Neural progenitor cell (in vitro differentiated cells): ENCODE results near the gene TRIM10.

Experiments
- CTCF ChIP-seq: fragments of 200-600 bp; sonication (generic); IDR thresholded peaks from 2 replicates; pipeline ENCODE4 v1.5.1; 2017; ENCODE audit warnings: antibody characterized with exemption, mild to moderate bottlenecking
- EZH2phosphoT487 ChIP-seq: fragments of 200-600 bp; sonication (generic); IDR thresholded peaks from 2 replicates; pipeline ENCODE4 v1.6.1; 2017; ENCODE audit warnings: antibody characterized with exemption

DNA sequence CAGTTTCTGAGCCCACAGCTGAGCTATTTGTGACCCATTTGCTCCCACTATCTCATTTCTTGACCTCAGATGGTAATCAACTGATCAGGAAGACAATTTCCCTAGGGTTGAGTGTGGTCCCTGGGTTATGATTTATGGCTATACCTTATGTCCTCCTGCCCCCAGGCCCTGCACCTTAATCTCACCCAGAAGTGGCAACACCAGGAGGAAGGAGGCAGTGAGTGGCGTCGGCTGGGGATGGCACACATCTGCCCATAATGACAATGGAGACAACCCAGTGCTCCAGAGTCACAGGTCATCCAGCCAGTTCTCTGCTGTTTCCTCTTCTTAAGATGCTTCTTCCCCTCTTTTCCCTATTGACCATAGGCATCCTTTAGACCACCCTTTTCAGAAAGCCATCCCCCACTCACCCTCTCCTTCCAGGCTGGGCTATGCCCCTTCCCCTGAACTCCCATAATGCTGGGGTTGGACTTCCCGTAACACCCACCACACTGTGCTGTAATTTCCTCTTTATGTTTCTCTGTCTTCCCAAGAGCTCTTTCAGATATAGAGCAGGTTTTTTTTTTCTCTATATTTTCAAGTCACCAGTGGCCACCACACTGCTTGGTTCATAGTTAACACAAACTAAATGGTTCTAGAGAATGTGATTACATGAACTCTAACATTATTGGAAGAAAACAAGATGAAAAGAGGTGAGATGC lies 8.0 kb downstream of the TRIM10 start:
- TF ChIP-seq CTCF (no peak), EZH2phosphoT487 (no peak)
